Lower lobe of right lung (tissue), 2 donors: ENCODE data around the gene LRP1B. TPM values are rescaled to one million over a fixed set of nuclear protein-coding genes. Genes with fewer than 3 reads are reported as not detected.

Experiments
- ATAC-seq, 2 donors: fragments of 200-7000 bp; cut with Tn5 transposase; one replicate each; pipeline ENCODE4 v1.9.1; 2020 to 2022; ENCODE audit warnings: mild to moderate bottlenecking in 2 of 2, moderate library complexity in 2 of 2
- DNase-seq: peaks from one replicate; pipeline ENCODE4 v3.0.0-alpha.2; 2020
- H3K27ac ChIP-seq: fragments of 200-600 bp; one replicate; pipeline ENCODE4 v1.8.0; 2022
- H3K27me3 ChIP-seq: fragments of 200-600 bp; one replicate; pipeline ENCODE4 v1.8.0; 2022; ENCODE audit warnings: low read depth
- H3K36me3 ChIP-seq: fragments of 200-600 bp; one replicate; pipeline ENCODE4 v1.8.0; 2022; ENCODE audit warnings: mild to moderate bottlenecking
- H3K4me1 ChIP-seq: fragments of 200-600 bp; one replicate; pipeline ENCODE4 v1.8.0; 2022
- H3K4me3 ChIP-seq: fragments of 200-600 bp; one replicate; pipeline ENCODE4 v1.8.0; 2022; ENCODE audit warnings: mild to moderate bottlenecking
- H3K9me3 ChIP-seq: fragments of 200-600 bp; one replicate; pipeline ENCODE4 v1.8.0; 2022
- CTCF ChIP-seq: fragments of 200-600 bp; IDR thresholded peaks from one replicate; pipeline ENCODE4 v1.8.0; 2022; ENCODE audit warnings: antibody characterized with exemption, mild to moderate bottlenecking
- intact Hi-C: fragments of 100-400 bp; cut with DNase I; formaldehyde crosslinking; loops from one replicate; pipeline ENCODE4 v1.11.0; 2022
- total RNA-seq: library from RNA; stranded (reverse); fragmentation: NEBNext Ultra II Directional; extraction: Animal tissue kit (Norgen Biotek cat#: 25700); gene quantifications from one replicate; pipeline ENCODE4 v1.2.1, GENCODE V29; 2021
- donor health status: DM: no; HTN: yes; CAD: no; lungs with severe emphysema.

The LRP1B gene
- total RNA-seq, 1 donor from 2014 or later = 0.09 TPM

- intact Hi-C loops = no loop called here
- Histone ChIP-seq H3K36me3 (no peaks in the 10 kb centered on the region), H3K4me1 (no peaks in the 10 kb centered on the region), H3K27me3 (no peaks in the 10 kb centered on the region), H3K27ac (no peak overlapping the region), H3K9me3 (no peaks in the 10 kb centered on the region), H3K4me3 (no peak overlapping the region)
- ATAC-seq (no peak), DNase-seq (no peak)
- no peak for TF ChIP-seq CTCF
Measured at GRCh38 chr2:142075826-142076225, 55.0 kb downstream of the LRP1B start.

- Histone ChIP-seq H3K4me1 (no peaks in the 10 kb centered on the region), H3K4me3 (no peak overlapping the region), H3K27ac (no peak overlapping the region), H3K9me3 (no peaks in the 10 kb centered on the region), H3K27me3 (no peaks in the 10 kb centered on the region), H3K36me3 (no peaks in the 10 kb centered on the region)
- DNase-seq = no peak
- ATAC-seq = no peak
- TF ChIP-seq CTCF = no peak
- intact Hi-C loops = no loop called here
Measured at GRCh38 chr2:142069251-142069888, 61.4 kb downstream of the LRP1B start.

GRCh38 chr2:142065700-142066099, 65.1 kb downstream of the LRP1B start:
- H3K36me3 ChIP-seq = no peaks in the 10 kb centered on the region
- H3K4me3 ChIP-seq = no peak overlapping the region
- intact Hi-C loops = no loop called here
- no peak for TF ChIP-seq CTCF
- DNase-seq (no peak), ATAC-seq (no peak)
- H3K27me3 ChIP-seq = no peaks in the 10 kb centered on the region
- no peaks in the 10 kb centered on the region for H3K9me3 ChIP-seq
- no peaks in the 10 kb centered on the region for H3K4me1 ChIP-seq
- no peak overlapping the region for H3K27ac ChIP-seq

GRCh38 chr2:142065156-142065555, 65.7 kb downstream of the LRP1B start:
- DNase-seq (no peak), ATAC-seq (no peak)
- TF ChIP-seq CTCF = no peak
- H3K36me3 ChIP-seq = no peaks in the 10 kb centered on the region
- no peak overlapping the region for H3K27ac ChIP-seq
- no peak overlapping the region for H3K4me3 ChIP-seq
- intact Hi-C loops = no loop called here
- no peaks in the 10 kb centered on the region for H3K4me1 ChIP-seq
- no peaks in the 10 kb centered on the region for H3K9me3 ChIP-seq
- H3K27me3 ChIP-seq = no peaks in the 10 kb centered on the region

GRCh38 chr2:142061733-142062132, 69.1 kb downstream of the LRP1B start:
- TF ChIP-seq CTCF = no peak
- Histone ChIP-seq H3K27me3 (no peaks in the 10 kb centered on the region), H3K4me1 (no peaks in the 10 kb centered on the region), H3K27ac (no peak overlapping the region), H3K9me3 (no peaks in the 10 kb centered on the region), H3K36me3 (no peaks in the 10 kb centered on the region), H3K4me3 (no peak overlapping the region)
- ATAC-seq (no peak), DNase-seq (no peak)
- intact Hi-C loops = no loop called here
